ENCODE results near the gene ANKRD37.

- TF ChIP-seq ZNF274 (IDR thresholded peaks at IDR 0.05; ENCODE audit: low read depth, low read length) (no peak), YY1 (IDR thresholded peaks at IDR 0.05; ENCODE audit: insufficient read depth, insufficient read length) (no peak)
These were observed 12.6 kb upstream of the ANKRD37 start for GRCh38 chr4:185384061-185384460.
